Fibroblast of pulmonary artery (primary cell): ENCODE data around the gene GCM1.

Source experiments
- DNase-seq: peaks from one replicate; pipeline ENCODE4 v3.0.0-alpha.2; 2010; ENCODE audit warnings: low read depth
- H3K4me3 ChIP-seq: replicated peaks from 2 replicates; pipeline ENCODE4 v1.5.1; 2011; ENCODE audit warnings: low read depth, mild to moderate bottlenecking, control low read depth, low read length, moderate library complexity
- CTCF ChIP-seq: IDR thresholded peaks from 2 replicates; pipeline ENCODE4 v1.5.1; 2011; ENCODE audit warnings: mild to moderate bottlenecking, control low read depth, low read length, inconsistent platforms; ENCODE audit errors: missing control alignments

The GCM1 gene

GRCh38 chr6:53111865-53112264 lies 36.8 kb downstream of the GCM1 start:
- DNase-seq: no peak
- no peak overlapping the region for H3K4me3 ChIP-seq
- TF ChIP-seq CTCF: no peak

GRCh38 chr6:53109612-53110011 lies 39.0 kb downstream of the GCM1 start:
- TF ChIP-seq CTCF: no peak
- DNase-seq: no peak
- no peak overlapping the region for H3K4me3 ChIP-seq

GRCh38 chr6:53107091-53107490 lies 41.5 kb downstream of the GCM1 start:
- H3K4me3 ChIP-seq: no peak overlapping the region
- peak; percentile 8 for DNase-seq
- no peak for TF ChIP-seq CTCF

- no peak for TF ChIP-seq CTCF
- DNase-seq: no peak
- no peak overlapping the region for H3K4me3 ChIP-seq
Observed at GRCh38 chr6:53104916-53105315, 43.7 kb downstream of the GCM1 start.

GRCh38 chr6:53103993-53104675 lies 44.5 kb downstream of the GCM1 start:
- no peak for TF ChIP-seq CTCF
- DNase-seq: peak; percentile 6
- H3K4me3 ChIP-seq: no peak overlapping the region

GRCh38 chr6:53101006-53101405 lies 47.6 kb downstream of the GCM1 start:
- TF ChIP-seq CTCF: no peak
- no peak overlapping the region for H3K4me3 ChIP-seq
- no peak for DNase-seq

GRCh38 chr6:53100561-53100960 lies 48.1 kb downstream of the GCM1 start:
- no peak for TF ChIP-seq CTCF
- H3K4me3 ChIP-seq: no peak overlapping the region
- DNase-seq: no peak
